Ishikawa (cell line): ENCODE results near the gene TPCN2.

Experiments used
- CEBPB ChIP-seq: IDR thresholded peaks from 2 replicates; pipeline ENCODE4 v1.6.1; 2012
- CREB1 ChIP-seq: IDR thresholded peaks from 2 replicates; pipeline ENCODE4 v1.6.1; 2012; ENCODE audit warnings: low read depth
- EGR1 ChIP-seq: IDR thresholded peaks from 2 replicates; pipeline ENCODE4 v1.6.1; 2012
- EP300 ChIP-seq: IDR thresholded peaks from 2 replicates; pipeline ENCODE4 v1.6.1; 2012; ENCODE audit warnings: borderline replicate concordance
- FOXM1 ChIP-seq: IDR thresholded peaks from 2 replicates; pipeline ENCODE4 v1.6.1; 2012; ENCODE audit warnings: low read depth, borderline replicate concordance
- NFIC ChIP-seq: IDR thresholded peaks from 2 replicates; pipeline ENCODE4 v1.6.1; 2012
- RAD21 ChIP-seq: IDR thresholded peaks from 2 replicates; pipeline ENCODE4 v1.6.1; 2012; ENCODE audit warnings: low read depth
- TAF1 ChIP-seq: IDR thresholded peaks from 2 replicates; pipeline ENCODE4 v1.6.1; 2012; ENCODE audit warnings: low read depth, mild to moderate bottlenecking
- TCF12 ChIP-seq: IDR thresholded peaks from 2 replicates; pipeline ENCODE4 v1.6.1; 2012; ENCODE audit warnings: low read depth
- TEAD4 ChIP-seq: IDR thresholded peaks from 2 replicates; pipeline ENCODE4 v1.6.1; 2012
- YY1 ChIP-seq: IDR thresholded peaks from 2 replicates; pipeline ENCODE4 v1.6.1; 2012; ENCODE audit warnings: low read depth
- ZBTB7A ChIP-seq: IDR thresholded peaks from 2 replicates; pipeline ENCODE4 v1.6.1; 2012; ENCODE audit warnings: low read depth
- TF ChIP-seq, protein P1 (sequence below): IDR thresholded peaks from 2 replicates; pipeline ENCODE4 v1.6.1; 2012; ENCODE audit warnings: low read depth, mild to moderate bottlenecking
- TF ChIP-seq, protein P2 (sequence below): IDR thresholded peaks from 2 replicates; pipeline ENCODE4 v1.6.1; 2012
- TF ChIP-seq, protein P3 (sequence below): IDR thresholded peaks from 2 replicates; pipeline ENCODE4 v1.6.1; 2012

Gene TPCN2

DNA sequence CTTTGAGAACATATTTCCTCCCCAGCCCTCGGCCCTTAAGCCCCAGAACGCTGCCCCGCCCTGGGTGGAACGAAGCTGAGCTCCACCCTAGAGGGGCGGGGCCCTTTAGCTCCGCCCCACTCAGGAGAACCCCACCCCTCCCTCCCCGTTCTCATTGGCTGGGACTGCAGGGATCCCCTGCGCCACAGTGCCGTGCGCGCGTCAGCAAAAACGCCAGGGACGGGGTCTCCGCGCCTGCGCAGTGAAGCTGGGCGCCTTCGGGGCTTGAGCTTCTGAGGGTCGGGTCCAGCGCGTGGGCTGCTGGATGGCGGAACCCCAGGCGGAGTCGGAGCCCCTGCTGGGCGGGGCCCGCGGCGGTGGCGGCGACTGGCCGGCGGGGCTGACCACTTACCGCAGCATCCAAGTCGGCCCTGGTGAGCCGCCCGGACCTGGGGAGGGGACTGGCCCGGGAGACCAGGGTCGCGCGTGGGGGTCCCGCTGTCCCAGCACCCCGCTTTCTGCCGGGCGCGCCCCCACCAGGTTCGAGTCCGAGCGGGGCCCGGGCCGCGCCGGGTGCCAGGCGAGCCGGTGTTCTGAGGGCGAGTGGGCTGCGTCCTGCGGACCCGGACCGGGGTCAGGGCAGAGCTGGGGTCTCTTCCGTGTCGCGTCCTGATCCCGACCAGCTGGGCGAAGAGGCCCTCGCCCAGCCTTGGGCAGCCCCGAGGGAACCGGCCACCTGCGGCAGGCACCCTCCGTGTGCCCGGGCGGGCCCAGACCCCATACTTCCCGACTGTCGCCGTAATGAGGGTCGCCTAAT lies at the start of gene TPCN2:
Gene TPCN2 (plus strand): TSS at position 239 of the 796 bp plus-strand sequence. CDS start 66 bp downstream, at position 305.
- TF ChIP-seq EP300 (peak; percentile 11; the same call in 1 of the 2 replicates), CREB1 (peak; percentile 68), TAF1 (peak; percentile 85), ZBTB7A (peak; percentile 95), TCF12 (no peak), YY1 (no peak), EGR1 (peak; percentile 24; the same call in 1 of the 2 replicates), RAD21 (no peak)
- TF ChIP-seq, protein P1, sequence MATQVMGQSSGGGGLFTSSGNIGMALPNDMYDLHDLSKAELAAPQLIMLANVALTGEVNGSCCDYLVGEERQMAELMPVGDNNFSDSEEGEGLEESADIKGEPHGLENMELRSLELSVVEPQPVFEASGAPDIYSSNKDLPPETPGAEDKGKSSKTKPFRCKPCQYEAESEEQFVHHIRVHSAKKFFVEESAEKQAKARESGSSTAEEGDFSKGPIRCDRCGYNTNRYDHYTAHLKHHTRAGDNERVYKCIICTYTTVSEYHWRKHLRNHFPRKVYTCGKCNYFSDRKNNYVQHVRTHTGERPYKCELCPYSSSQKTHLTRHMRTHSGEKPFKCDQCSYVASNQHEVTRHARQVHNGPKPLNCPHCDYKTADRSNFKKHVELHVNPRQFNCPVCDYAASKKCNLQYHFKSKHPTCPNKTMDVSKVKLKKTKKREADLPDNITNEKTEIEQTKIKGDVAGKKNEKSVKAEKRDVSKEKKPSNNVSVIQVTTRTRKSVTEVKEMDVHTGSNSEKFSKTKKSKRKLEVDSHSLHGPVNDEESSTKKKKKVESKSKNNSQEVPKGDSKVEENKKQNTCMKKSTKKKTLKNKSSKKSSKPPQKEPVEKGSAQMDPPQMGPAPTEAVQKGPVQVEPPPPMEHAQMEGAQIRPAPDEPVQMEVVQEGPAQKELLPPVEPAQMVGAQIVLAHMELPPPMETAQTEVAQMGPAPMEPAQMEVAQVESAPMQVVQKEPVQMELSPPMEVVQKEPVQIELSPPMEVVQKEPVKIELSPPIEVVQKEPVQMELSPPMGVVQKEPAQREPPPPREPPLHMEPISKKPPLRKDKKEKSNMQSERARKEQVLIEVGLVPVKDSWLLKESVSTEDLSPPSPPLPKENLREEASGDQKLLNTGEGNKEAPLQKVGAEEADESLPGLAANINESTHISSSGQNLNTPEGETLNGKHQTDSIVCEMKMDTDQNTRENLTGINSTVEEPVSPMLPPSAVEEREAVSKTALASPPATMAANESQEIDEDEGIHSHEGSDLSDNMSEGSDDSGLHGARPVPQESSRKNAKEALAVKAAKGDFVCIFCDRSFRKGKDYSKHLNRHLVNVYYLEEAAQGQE: no peak; the same call in 1 of the 2 replicates
- TF ChIP-seq, protein P2, sequence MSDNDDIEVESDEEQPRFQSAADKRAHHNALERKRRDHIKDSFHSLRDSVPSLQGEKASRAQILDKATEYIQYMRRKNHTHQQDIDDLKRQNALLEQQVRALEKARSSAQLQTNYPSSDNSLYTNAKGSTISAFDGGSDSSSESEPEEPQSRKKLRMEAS: peak; percentile 36
- TF ChIP-seq, protein P3, sequence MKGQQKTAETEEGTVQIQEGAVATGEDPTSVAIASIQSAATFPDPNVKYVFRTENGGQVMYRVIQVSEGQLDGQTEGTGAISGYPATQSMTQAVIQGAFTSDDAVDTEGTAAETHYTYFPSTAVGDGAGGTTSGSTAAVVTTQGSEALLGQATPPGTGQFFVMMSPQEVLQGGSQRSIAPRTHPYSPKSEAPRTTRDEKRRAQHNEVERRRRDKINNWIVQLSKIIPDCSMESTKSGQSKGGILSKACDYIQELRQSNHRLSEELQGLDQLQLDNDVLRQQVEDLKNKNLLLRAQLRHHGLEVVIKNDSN: no peak

DNA sequence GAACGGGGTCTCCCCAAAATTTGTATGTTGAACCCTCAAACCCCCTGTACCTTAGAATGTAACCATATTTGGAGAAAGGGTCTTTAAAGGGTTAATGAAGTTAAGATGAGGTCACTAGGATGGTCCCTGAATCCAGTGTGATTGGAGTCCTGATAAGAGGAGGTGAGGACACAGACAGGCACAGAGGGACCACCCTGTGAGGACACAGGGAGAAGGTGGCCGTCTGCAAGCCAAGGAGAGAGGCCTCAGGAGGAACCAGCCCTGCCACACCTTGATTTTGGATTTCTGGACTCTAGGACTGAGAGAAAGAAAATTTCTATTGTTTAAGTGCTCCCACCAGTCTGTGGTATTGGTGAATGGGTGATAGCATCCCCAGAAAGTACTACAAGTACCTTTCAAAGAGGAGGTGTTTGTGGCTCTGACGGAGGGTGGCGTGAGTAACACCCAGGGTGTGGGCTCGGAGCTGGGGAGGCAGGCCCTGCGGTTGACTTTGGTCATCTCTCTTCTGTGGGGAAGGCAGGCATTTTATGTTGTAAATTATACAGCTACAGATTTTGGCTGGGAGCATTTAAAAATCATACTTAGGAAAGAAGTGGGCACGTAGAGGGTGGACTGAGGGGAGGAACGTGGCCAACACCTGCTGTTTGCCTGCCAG lies 49.5 kb upstream of the TPCN2 start:
- no peak for TF ChIP-seq YY1
- no peak for TF ChIP-seq TEAD4
- no peak for TF ChIP-seq ZBTB7A
- TF ChIP-seq CEBPB: no peak
- TF ChIP-seq RAD21: no peak
- no peak for TF ChIP-seq CREB1
- TF ChIP-seq NFIC: no peak
- TF ChIP-seq, protein P1: no peak
- no peak for TF ChIP-seq EP300
- no peak for TF ChIP-seq TCF12
- no peak for TF ChIP-seq TAF1
- TF ChIP-seq, protein P2: no peak
- TF ChIP-seq FOXM1: no peak
- TF ChIP-seq EGR1: no peak

DNA sequence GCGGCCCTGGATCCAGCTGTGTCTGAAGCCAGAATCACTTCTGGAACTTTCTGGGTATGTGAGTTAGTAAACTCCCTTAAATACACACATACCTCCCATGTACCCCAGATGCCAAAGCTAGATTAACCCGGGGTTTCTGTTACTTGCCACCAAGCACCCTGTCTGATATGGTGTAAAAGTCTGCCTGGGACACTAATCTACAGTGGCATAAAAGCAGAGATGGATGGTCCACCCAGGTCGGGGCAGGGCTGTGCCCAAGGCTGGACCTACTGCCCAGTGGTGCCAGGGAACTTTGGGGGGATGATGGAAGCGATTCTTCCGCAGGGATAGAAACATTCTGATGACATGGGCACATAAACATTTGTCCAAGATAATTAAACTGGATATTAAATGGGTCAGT lies 48.3 kb upstream of the TPCN2 start:
- TF ChIP-seq RAD21: no peak
- TF ChIP-seq, protein P1: no peak
- TF ChIP-seq, protein P3: no peak
- no peak for TF ChIP-seq EGR1
- no peak for TF ChIP-seq FOXM1

DNA sequence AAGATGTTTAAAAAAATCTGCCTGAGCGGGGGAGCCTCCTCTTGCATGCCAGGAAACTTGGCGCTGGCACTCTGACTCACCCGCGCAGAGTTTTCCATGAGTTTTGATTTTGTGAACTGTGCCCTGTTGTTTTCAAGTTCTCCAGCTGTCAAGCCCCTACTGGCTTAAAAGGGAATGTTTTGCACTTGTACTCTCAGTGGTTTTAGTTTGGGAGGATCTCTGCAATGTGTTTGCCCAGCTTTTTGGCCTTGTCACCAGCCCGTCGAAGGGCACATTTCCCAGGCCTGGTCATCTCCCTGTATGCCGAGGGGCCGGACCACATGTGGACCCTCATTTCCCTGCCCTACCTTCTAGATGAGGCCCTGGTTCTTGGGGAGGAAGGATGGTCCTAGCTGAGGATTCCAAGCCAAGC lies 47.9 kb upstream of the TPCN2 start:
- TF ChIP-seq NFIC: no peak
- TF ChIP-seq TCF12: no peak
- TF ChIP-seq EGR1: no peak
- no peak for TF ChIP-seq TEAD4
- TF ChIP-seq, protein P3: no peak
- no peak for TF ChIP-seq YY1
- no peak for TF ChIP-seq TAF1
- TF ChIP-seq, protein P2: no peak
- no peak for TF ChIP-seq CEBPB
- TF ChIP-seq ZBTB7A: no peak
- TF ChIP-seq, protein P1: no peak
- TF ChIP-seq CREB1: no peak
- no peak for TF ChIP-seq RAD21
